Calu3 (cell line): Measurements from ENCODE around the gene SKI. TPM values are rescaled to one million over a fixed set of nuclear protein-coding genes. Genes with fewer than 3 reads are reported as not detected.

Experiments used
- BruUV-seq: library from RNA; stranded (reverse); fragments of 400-500 nt; replicated peaks from 2 replicates; lab custom pipeline; 2021; lab: Mats Ljungman, UMichigan
- CTCF ChIA-PET: fragments of 300-600 bp; sonication (Branson Sonifier 250); formaldehyde crosslinking; loops from one replicate; lab custom pipeline; 2022; ENCODE audit warnings: antibody characterized with exemption; lab: Charles Lee
- DNase-seq: peaks from one replicate; pipeline ENCODE4 v3.0.0; 2022
- H3K27ac Mint-ChIP-seq: one replicate; pipeline ENCODE4 v1.8.0; 2022; ENCODE audit warnings: mixed read lengths; ENCODE audit not compliant: unreplicated experiment
- H3K27me3 Mint-ChIP-seq: one replicate; pipeline ENCODE4 v1.8.0; 2022; ENCODE audit warnings: mixed read lengths; ENCODE audit not compliant: unreplicated experiment
- H3K36me3 Mint-ChIP-seq: one replicate; pipeline ENCODE4 v1.8.0; 2022; ENCODE audit warnings: mild to moderate bottlenecking, moderate library complexity, mixed read lengths; ENCODE audit not compliant: insufficient read depth, unreplicated experiment
- H3K4me1 Mint-ChIP-seq: one replicate; pipeline ENCODE4 v1.8.0; 2022; ENCODE audit warnings: mild to moderate bottlenecking, low read depth, mixed read lengths; ENCODE audit not compliant: unreplicated experiment
- H3K4me3 Mint-ChIP-seq: one replicate; pipeline ENCODE4 v1.8.0; 2022; ENCODE audit warnings: mild to moderate bottlenecking, low read depth, moderate library complexity, mixed read lengths; ENCODE audit not compliant: unreplicated experiment
- H3K9me3 Mint-ChIP-seq: one replicate; pipeline ENCODE4 v1.8.0; 2022; ENCODE audit warnings: low read depth, mixed read lengths; ENCODE audit not compliant: unreplicated experiment
- CTCF ChIP-seq: fragments of 200-600 bp; IDR thresholded peaks from one replicate; pipeline ENCODE4 v1.8.0; 2022; ENCODE audit warnings: antibody characterized with exemption; ENCODE audit not compliant: unreplicated experiment
- intact Hi-C: fragments of 100-400 bp; cut with micrococcal nuclease; formaldehyde crosslinking; loops from one replicate; pipeline ENCODE4 v1.10.0; 2022; ENCODE audit not compliant: unreplicated experiment
- total RNA-seq: library from RNA; stranded (reverse); gene quantifications from 2 replicates; pipeline ENCODE4 v1.2.3, GENCODE V29; 2022

The SKI gene
- total RNA-seq, 1 experiment from 2014 or later: 33.8 TPM

- intact Hi-C loops: no loop called here
- H3K9me3 Mint-ChIP-seq: no peaks in the 10 kb centered on the region
- no peak overlapping the region for H3K4me3 Mint-ChIP-seq
- no peak for TF ChIP-seq CTCF
- H3K4me1 Mint-ChIP-seq: no peaks in the 10 kb centered on the region
- H3K27ac Mint-ChIP-seq: no peak overlapping the region
- CTCF ChIA-PET: no interaction called here
- BruUV-seq: no TSS peak
- peaks cover 13% of the 10 kb centered on the region for H3K27me3 Mint-ChIP-seq
- H3K36me3 Mint-ChIP-seq: peaks cover 13% of the 10 kb centered on the region
- DNase-seq: no peak
Observed at GRCh38 chr1:2320006-2320405, 91.9 kb downstream of the SKI start.

- H3K4me3 Mint-ChIP-seq: no peak overlapping the region
- TF ChIP-seq CTCF: no peak
- no peak for DNase-seq
- peaks cover 21% of the 10 kb centered on the region for H3K27me3 Mint-ChIP-seq
- no TSS peak for BruUV-seq
- H3K9me3 Mint-ChIP-seq: no peaks in the 10 kb centered on the region
- no peaks in the 10 kb centered on the region for H3K4me1 Mint-ChIP-seq
- peaks cover 6% of the 10 kb centered on the region for H3K36me3 Mint-ChIP-seq
- CTCF ChIA-PET: no interaction called here
- H3K27ac Mint-ChIP-seq: no peak overlapping the region
- intact Hi-C loops: no loop called here
Observed at GRCh38 chr1:2320760-2321667, 92.9 kb downstream of the SKI start.

GRCh38 chr1:2322065-2322571, 94.0 kb downstream of the SKI start:
- TF ChIP-seq CTCF: no peak
- CTCF ChIA-PET: no interaction called here
- intact Hi-C loops: no loop called here
- Mint-ChIP-seq H3K27me3 (peaks cover 31% of the 10 kb centered on the region), H3K27ac (no peak overlapping the region), H3K4me1 (no peaks in the 10 kb centered on the region), H3K36me3 (peaks cover 6% of the 10 kb centered on the region), H3K4me3 (no peak overlapping the region), H3K9me3 (no peaks in the 10 kb centered on the region)
- BruUV-seq: no TSS peak
- peak; percentile 36 for DNase-seq

- no TSS peak for BruUV-seq
- no peak for TF ChIP-seq CTCF
- intact Hi-C loops: no loop called here
- CTCF ChIA-PET: no interaction called here
- H3K36me3 Mint-ChIP-seq: peaks cover 6% of the 10 kb centered on the region
- no peak overlapping the region for H3K27ac Mint-ChIP-seq
- peaks cover 36% of the 10 kb centered on the region for H3K27me3 Mint-ChIP-seq
- no peaks in the 10 kb centered on the region for H3K4me1 Mint-ChIP-seq
- peak; percentile 25 for DNase-seq
- H3K9me3 Mint-ChIP-seq: no peaks in the 10 kb centered on the region
- no peak overlapping the region for H3K4me3 Mint-ChIP-seq
Observed at GRCh38 chr1:2322581-2323211, 94.6 kb downstream of the SKI start.
